Neuronal stem cell (in vitro differentiated cells): Measurements from ENCODE around the gene MVD.

Experiments
- DNase-seq: peaks from one replicate; pipeline ENCODE4 v3.0.0-alpha.2; 2013; ENCODE audit warnings: low spot score
- H2AFZ ChIP-seq: one replicate; pipeline ENCODE4 v1.6.1; 2013; ENCODE audit warnings: mild to moderate bottlenecking, low read length, inconsistent platforms
- H2AK5ac ChIP-seq: 2 replicates; pipeline ENCODE4 v1.6.1; 2013; ENCODE audit warnings: low read depth, mild to moderate bottlenecking, inconsistent platforms, low read length, moderate library complexity, mixed read lengths
- H2BK120ac ChIP-seq: 2 replicates; pipeline ENCODE4 v1.6.1; 2013; ENCODE audit warnings: low read depth, mild to moderate bottlenecking, inconsistent platforms, low read length, moderate library complexity, mixed read lengths
- H2BK12ac ChIP-seq: one replicate; pipeline ENCODE4 v1.6.1; 2013; ENCODE audit warnings: low read length, inconsistent platforms
- H2BK15ac ChIP-seq: 2 replicates; pipeline ENCODE4 v1.6.1; 2013; ENCODE audit warnings: mild to moderate bottlenecking, low read length, inconsistent platforms, mixed read lengths
- H2BK5ac ChIP-seq: one replicate; pipeline ENCODE4 v1.6.1; 2013; ENCODE audit warnings: inconsistent platforms, mild to moderate bottlenecking, low read length, moderate library complexity
- H3K14ac ChIP-seq: one replicate; pipeline ENCODE4 v1.6.1; 2013; ENCODE audit warnings: low read length, inconsistent platforms
- H3K18ac ChIP-seq: 2 replicates; pipeline ENCODE4 v1.6.1; 2013; ENCODE audit warnings: low read length, inconsistent platforms
- H3K23ac ChIP-seq: 2 replicates; pipeline ENCODE4 v1.6.1; 2013; ENCODE audit warnings: low read depth, mild to moderate bottlenecking, mixed read lengths, low read length, inconsistent platforms; ENCODE audit not compliant: poor library complexity
- H3K27ac ChIP-seq: replicated peaks from 3 replicates; pipeline ENCODE4 v1.5.1; 2013; ENCODE audit warnings: low read length, inconsistent platforms
- H3K27me3 ChIP-seq, 3 experiments: 2 replicates each; pipeline ENCODE4 v1.6.1; 2013; ENCODE audit warnings: low read length in 3 of 3, mild to moderate bottlenecking in 2 of 3, inconsistent platforms in 1 of 3, low read depth in 1 of 3, mixed read lengths in 1 of 3, moderate library complexity in 1 of 3; ENCODE audit not compliant: control insufficient read depth in 3 of 3, insufficient read depth in 3 of 3
- H3K36me3 ChIP-seq, 2 donors: replicated peaks in 1 of 2; 2 replicates each; pipeline ENCODE4 v1.6.1; 2013; ENCODE audit warnings: low read length in 2 of 2; ENCODE audit not compliant: control insufficient read depth in 2 of 2, insufficient read depth in 2 of 2
- H3K4ac ChIP-seq: 2 replicates; pipeline ENCODE4 v1.6.1; 2013; ENCODE audit warnings: inconsistent platforms, mild to moderate bottlenecking, low read length, moderate library complexity
- H3K4me1 ChIP-seq, 2 donors: 1 replicate in 1 of 2; 2 replicates in 1 of 2; pipeline ENCODE4 v1.6.1; 2013; ENCODE audit warnings: low read length in 2 of 2, low read depth in 1 of 2; ENCODE audit not compliant: control insufficient read depth in 2 of 2, insufficient read depth in 1 of 2
- H3K4me2 ChIP-seq: one replicate; pipeline ENCODE4 v1.6.1; 2013; ENCODE audit warnings: mild to moderate bottlenecking, low read length, inconsistent platforms; ENCODE audit not compliant: insufficient read depth, poor library complexity, severe bottlenecking
- H3K4me3 ChIP-seq, 2 donors: 2 replicates each; pipeline ENCODE4 v1.5.1; 2013; ENCODE audit warnings: low read length in 2 of 2, mild to moderate bottlenecking in 2 of 2, inconsistent platforms in 1 of 2, moderate library complexity in 1 of 2
- H3K79me1 ChIP-seq: one replicate; pipeline ENCODE4 v1.6.1; 2013; ENCODE audit warnings: low read depth, mild to moderate bottlenecking, inconsistent platforms, low read length, moderate library complexity
- H3K9ac ChIP-seq: one replicate; pipeline ENCODE4 v1.6.1; 2013; ENCODE audit warnings: mild to moderate bottlenecking, low read depth, low read length, inconsistent platforms; ENCODE audit not compliant: poor library complexity
- H3K9me3 ChIP-seq, 2 donors: replicated peaks in 1 of 2; 2 replicates each; pipeline versions ENCODE3 to v1.6.1; 2013; ENCODE audit warnings: low read length in 2 of 2, mild to moderate bottlenecking in 2 of 2, inconsistent platforms in 1 of 2, low read depth in 1 of 2, mixed read lengths in 1 of 2, moderate library complexity in 1 of 2; ENCODE audit not compliant: control insufficient read depth in 2 of 2, insufficient read depth in 1 of 2
- H4K8ac ChIP-seq: one replicate; pipeline ENCODE4 v1.6.1; 2013; ENCODE audit warnings: low read depth, mild to moderate bottlenecking, inconsistent platforms, low read length, moderate library complexity
- H4K91ac ChIP-seq: one replicate; pipeline ENCODE4 v1.6.1; 2013; ENCODE audit warnings: low read length, low read depth, mild to moderate bottlenecking, inconsistent platforms; ENCODE audit not compliant: poor library complexity
- WGBS, 2 donors: extraction: QIAGEN DNeasy Blood & Tissue Kit; methylation state at CpG; one replicate each; pipeline ENCODE4 v1.1.7; 2013; ENCODE audit warnings: missing lambda C conversion rate in 2 of 2, mixed read lengths in 1 of 2; ENCODE audit not compliant: insufficient read length in 2 of 2, insufficient replicate concordance in 1 of 2; ENCODE audit errors: extremely low coverage in 2 of 2; 5-methylcytosine and 5-hydroxymethylcytosine counted together

MVD gene

GRCh38 chr16:88656291-88656980 is 6.5 kb downstream of the MVD start:
- Histone ChIP-seq H3K4me1 (peaks cover 6 to 13% of the 10 kb centered on the region in 2 donors), H3K14ac (no peak overlapping the region), H2AK5ac (no peak overlapping the region), H3K4ac (no peak overlapping the region), H3K18ac (no peak overlapping the region), H4K8ac (no peak overlapping the region), H3K9ac (peak overlapping the region; percentile 78), H2BK120ac (no peak overlapping the region), H3K4me2 (no peak overlapping the region), H3K27me3 (no peaks in the 10 kb centered on the region), H3K27ac (no peak overlapping the region), H4K91ac (no peak overlapping the region), H3K79me1 (peaks cover 22% of the 10 kb centered on the region), H3K9me3 (no peaks in the 10 kb centered on the region), H2BK5ac (no peak overlapping the region), H3K23ac (no peak overlapping the region), H3K4me3 (no peak overlapping the region), H2BK12ac (peak overlapping the region; percentile 22), H3K36me3 (peaks cover 48 to 93% of the 10 kb centered on the region in 2 donors), H2AFZ (no peak overlapping the region), H2BK15ac (no peak overlapping the region)
- DNase-seq: no peak
- WGBS, 2 donors: no CpG with 5 or more reads among the region's 25 CpGs

- Histone ChIP-seq H3K9ac (no peak overlapping the region), H3K4me3 (no peak overlapping the region), H3K14ac (no peak overlapping the region), H2BK5ac (no peak overlapping the region), H3K18ac (no peak overlapping the region), H2BK12ac (peak overlapping the region; percentile 41), H3K4ac (no peak overlapping the region), H3K4me1 (peaks cover 9 to 14% of the 10 kb centered on the region in 2 donors), H2BK120ac (no peak overlapping the region), H3K27me3 (no peaks in the 10 kb centered on the region), H4K91ac (no peak overlapping the region), H3K9me3 (no peaks in the 10 kb centered on the region), H3K23ac (no peak overlapping the region), H3K4me2 (no peak overlapping the region), H3K79me1 (peaks cover 27% of the 10 kb centered on the region), H3K27ac (no peak overlapping the region), H3K36me3 (peaks cover 48 to 93% of the 10 kb centered on the region in 2 donors), H2AK5ac (no peak overlapping the region), H2BK15ac (no peak overlapping the region), H4K8ac (peak overlapping the region; percentile 65), H2AFZ (no peak overlapping the region)
- DNase-seq: no peak
- WGBS, 2 donors: no CpG with 5 or more reads among the region's 29 CpGs
These were observed 7.1 kb downstream of the MVD start for GRCh38 chr16:88655733-88656281.

DNA sequence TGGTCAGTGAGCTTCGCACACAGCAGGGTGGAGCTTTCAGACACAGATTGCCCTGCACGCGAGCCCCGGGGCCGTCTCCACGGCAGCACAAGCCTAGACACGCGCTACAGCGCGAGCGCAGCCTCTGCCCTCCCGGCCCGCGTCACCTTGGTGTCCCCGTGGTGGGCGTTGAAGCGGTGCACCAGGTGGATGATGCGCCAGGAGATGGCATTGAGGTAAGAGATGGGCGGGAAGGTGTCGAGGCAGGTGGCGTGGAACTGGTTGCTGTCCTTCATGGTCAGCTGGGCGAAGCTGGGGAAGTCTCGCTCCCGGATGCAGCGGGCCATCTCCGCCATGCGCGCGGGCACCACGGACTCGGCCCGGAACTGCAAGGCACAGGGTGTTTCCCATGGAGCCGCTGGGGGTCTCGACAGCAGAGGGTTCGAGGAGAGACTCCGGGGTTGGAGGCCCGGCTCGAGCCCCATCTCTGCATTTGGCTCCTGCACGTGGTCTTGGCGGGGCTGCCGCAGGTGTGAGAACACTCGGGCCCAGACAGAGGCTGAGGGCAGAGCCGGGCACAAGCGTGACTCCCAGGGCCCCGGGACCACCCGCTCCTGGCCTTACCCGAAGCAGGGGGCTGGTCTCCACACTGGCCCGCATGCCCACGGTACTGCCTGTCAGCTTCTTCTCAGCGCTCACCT is 7.7 kb downstream of the MVD start:
- no peaks in the 10 kb centered on the region for H3K27me3 ChIP-seq
- H3K79me1 ChIP-seq: peaks cover 27% of the 10 kb centered on the region
- H2BK5ac ChIP-seq: no peak overlapping the region
- H2BK15ac ChIP-seq: no peak overlapping the region
- H2BK12ac ChIP-seq: no peak overlapping the region
- no peak overlapping the region for H2AFZ ChIP-seq
- no peak overlapping the region for H2BK120ac ChIP-seq
- peaks cover 48 to 89% of the 10 kb centered on the region in 2 donors for H3K36me3 ChIP-seq
- no peak overlapping the region for H3K18ac ChIP-seq
- H3K4me3 ChIP-seq: peak overlapping the region in 1 of 2 donors; percentile 3
- no peak overlapping the region for H3K27ac ChIP-seq
- WGBS, 2 donors: no CpG with 5 or more reads among the region's 50 CpGs
- no peak overlapping the region for H3K9ac ChIP-seq
- no peak overlapping the region for H3K4me2 ChIP-seq
- H2AK5ac ChIP-seq: no peak overlapping the region
- H3K4ac ChIP-seq: no peak overlapping the region
- no peak overlapping the region for H4K91ac ChIP-seq
- peak overlapping the region; percentile 8 for H3K14ac ChIP-seq
- H3K9me3 ChIP-seq: no peaks in the 10 kb centered on the region
- peak overlapping the region; percentile 65 for H4K8ac ChIP-seq
- peaks cover 10 to 17% of the 10 kb centered on the region in 2 donors for H3K4me1 ChIP-seq
- peak overlapping the region; percentile 31 for H3K23ac ChIP-seq
- DNase-seq: no peak

DNA sequence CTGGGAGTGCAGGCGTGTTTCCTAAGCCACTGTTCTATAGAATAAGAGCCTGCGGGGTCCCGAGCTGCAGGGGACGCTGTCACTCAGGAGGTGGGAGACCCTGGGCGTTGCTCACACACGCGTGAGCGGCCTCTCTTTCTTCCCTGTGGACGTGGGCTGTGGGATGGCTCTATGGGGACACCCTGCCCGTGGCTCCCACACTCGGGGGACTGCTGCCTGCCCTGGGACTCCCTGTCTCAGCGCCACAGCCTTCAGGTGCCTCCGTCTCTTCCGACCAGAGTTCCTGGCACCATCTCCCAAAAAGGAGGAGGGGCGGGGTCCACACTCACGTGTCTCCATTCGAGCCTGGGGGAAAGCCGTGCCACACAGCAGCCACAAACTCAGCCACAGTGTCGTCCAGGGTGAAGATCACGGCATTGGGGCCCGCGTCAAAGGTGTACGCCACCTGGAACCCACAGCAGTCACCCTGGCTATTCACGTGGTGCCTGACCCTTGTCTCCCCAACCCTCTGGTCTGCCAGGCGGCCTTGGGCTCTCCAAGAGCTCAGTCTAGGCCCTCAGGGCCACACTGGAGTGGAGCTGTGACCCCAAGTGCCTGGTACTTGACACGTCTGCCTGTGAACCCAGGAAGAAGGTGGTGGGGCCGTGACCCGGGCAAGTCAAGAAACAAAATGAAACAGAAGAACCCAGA is 8.4 kb downstream of the MVD start:
- Histone ChIP-seq H3K9me3 (no peaks in the 10 kb centered on the region), H3K4me2 (no peak overlapping the region), H3K14ac (no peak overlapping the region), H4K91ac (no peak overlapping the region), H3K4me3 (no peak overlapping the region), H3K27me3 (no peaks in the 10 kb centered on the region), H3K27ac (no peak overlapping the region), H3K36me3 (peaks cover 48 to 84% of the 10 kb centered on the region in 2 donors), H4K8ac (no peak overlapping the region), H2BK12ac (no peak overlapping the region), H2BK120ac (no peak overlapping the region), H3K9ac (no peak overlapping the region), H2AFZ (no peak overlapping the region), H3K18ac (no peak overlapping the region), H3K4me1 (peaks cover 14 to 17% of the 10 kb centered on the region in 2 donors), H3K79me1 (peaks cover 29% of the 10 kb centered on the region), H3K23ac (no peak overlapping the region), H2BK15ac (no peak overlapping the region), H2BK5ac (peak overlapping the region; percentile 60), H3K4ac (no peak overlapping the region), H2AK5ac (no peak overlapping the region)
- no CpG with 5 or more reads among the region's 28 CpGs for WGBS, 2 donors
- DNase-seq: no peak
